GM19438 (cell line): ENCODE measurements around the gene PRXL2A.
"Not testable (repeated sequence)": the region's sequence is repeated elsewhere in the genome, so short reads cannot be mapped to it uniquely, and the experiment has no call there.

Experiments used
- ATAC-seq: cut with Tn5 transposase; IDR thresholded peaks from one replicate; pipeline ENCODE4 v1.9.1; 2021; ENCODE audit warnings: low read depth; ENCODE audit not compliant: unreplicated experiment

Gene PRXL2A

DNA sequence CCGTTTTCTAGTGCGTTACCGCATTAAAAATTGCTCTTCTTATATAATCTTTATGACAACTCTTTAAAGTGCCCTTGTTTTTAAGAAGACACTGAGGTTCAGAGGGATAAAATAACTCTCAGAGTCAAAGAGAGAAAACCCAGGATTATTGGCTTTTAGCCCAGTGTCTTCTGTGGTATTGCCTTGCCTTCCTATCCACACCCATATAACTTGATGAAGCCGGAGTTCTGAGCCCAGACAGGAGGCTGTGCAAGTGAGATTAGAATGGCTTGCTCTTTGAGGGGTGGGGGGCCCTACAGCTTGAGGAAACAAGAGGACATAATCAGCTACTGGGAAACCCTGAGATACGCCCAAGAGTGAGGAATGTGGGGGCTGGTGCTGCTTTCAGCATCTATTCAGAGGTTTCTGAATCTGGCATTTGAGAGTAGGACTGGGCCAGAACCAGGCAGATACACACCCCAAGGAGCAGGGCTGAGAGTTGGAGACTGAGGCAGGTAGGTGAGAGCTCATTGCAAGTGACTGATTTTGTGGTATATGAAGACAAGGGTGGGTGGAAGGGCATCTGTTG is 2.3 kb downstream of the PRXL2A start:
- ATAC-seq = no peak

DNA sequence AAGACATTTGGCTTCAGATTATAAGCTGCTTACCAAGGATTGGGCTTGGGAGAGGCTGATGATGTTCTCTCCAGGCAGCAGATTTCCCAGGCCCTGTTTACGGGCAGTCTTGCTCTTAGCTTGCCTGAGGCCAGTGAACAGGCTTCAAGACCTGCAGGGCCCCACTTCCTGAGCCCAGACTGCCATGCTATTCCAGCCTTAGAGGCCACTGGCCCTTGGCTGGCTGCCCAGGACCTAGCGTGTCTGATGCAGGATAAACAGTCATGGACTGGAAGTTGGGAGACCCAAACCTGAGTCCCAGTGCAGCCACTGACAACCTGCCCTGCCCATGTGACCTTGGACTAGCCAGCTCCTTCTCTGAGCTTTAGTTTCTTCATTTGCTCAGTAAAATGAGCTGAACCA is 2.9 kb downstream of the PRXL2A start:
- ATAC-seq = no peak

DNA sequence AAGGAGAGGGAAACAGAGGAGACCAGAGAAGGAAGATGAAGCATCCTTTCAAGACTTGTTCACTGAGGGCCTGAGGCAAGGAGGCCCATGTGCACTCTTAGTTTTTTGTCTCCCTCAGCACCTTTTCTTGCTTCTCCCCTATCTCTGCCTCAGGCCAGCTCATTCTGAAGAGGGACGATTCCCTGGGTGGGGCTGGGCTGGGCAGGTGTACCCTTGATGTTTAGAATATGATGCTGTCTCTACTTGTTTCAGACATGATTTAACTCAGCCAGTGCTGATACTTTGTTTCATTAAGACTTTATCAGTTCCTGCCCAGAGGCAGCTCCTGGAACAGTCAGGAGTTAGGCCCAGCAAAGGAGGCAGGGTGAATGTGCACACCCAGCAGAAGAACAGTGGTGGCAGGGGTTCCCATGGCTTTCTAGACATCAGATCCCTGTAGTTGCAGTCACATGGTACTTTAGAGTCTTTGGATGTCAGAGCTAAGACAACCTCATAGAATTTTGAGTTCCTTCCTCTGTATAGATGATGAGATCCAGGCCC is 3.4 kb downstream of the PRXL2A start:
- no peak for ATAC-seq

DNA sequence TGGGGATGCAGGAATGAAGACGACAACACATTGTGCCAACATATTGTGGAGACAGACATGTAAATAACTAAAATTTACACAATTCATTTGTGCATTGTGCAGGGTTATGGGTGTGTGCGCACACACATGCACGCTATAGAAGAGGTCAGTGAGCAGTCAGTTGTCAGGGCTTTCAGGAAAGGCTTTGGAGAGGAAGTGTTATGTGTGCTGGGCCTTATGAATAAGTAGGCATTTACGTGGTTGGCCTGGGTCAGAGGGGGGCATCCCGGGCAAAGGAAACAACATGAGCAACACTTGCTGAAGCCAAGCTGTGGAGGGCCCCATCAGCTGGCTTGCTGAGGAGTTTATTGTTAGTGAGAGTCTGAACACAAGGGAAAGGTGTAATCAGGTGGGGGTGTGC is 4.1 kb downstream of the PRXL2A start:
- ATAC-seq = no peak

DNA sequence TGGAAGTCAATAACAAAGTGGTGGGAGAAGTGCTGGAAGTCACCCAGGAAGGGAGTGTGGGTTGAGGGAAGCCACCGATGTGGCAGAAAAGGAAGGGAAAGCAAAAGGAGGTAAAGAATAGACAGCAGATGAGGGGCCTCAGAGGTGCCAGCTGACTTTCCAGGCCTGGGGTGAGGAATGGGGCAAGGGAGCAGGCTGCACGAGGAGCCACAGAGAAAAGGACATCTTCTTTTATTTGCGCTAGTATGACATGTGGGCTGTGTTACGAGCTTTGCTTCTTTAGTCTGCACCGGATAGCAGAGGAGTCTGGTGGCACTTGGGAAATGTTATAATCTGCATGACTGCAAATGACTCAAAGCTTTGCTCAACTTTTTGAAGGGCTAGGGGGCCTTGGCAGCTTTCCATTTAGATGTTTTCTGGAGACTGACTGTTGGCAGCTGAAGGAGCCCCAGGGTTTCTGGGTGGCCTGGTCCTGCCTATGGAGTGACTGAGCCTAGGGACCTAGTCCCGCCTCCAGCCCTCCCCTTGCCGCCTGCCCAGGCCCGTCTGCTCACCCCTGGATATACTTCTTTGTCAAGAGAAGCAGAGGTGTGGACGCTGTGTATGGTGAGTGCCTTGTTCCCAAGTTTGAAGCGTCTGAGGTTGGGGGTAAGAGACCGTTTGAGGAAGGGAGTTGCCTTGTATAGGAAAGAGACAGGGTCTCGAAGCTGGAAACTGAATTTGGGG is 5.1 kb downstream of the PRXL2A start:
- ATAC-seq = no peak

DNA sequence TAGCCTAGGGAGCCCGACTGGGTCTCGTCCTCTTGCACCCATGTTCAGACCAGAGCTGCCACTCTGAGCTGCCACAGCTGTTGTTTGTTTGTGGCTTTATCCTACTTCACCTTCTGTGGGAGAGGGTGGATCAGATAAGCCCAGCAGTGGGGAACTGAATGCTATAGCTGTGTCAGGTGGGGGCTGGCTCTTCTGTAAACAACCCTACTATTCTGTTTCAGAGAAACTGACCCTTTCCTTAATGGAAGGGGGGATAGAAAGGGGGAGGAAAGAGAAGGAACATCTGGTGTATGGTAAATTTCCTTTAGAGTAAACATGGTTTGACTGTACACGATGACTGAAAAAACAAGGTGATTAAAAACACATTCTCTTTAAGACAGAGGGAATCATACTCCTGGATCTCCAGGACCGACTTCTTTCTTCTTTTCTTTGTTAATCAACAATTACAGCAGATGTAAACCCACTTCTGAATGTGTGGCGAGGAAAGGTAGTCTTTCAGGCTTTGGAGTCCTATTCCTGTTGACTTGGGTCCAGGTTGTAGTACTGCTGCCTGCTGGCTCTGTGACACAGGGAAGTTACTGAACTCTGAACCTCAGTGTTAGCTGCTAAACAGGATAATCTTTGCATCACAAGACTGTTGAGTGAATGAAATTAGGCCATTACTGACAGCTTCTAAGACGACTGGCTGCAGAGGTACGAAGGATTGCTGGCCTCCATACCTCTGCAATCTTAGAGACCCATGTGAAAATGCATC is 6.0 kb downstream of the PRXL2A start:
- ATAC-seq = no peak

DNA sequence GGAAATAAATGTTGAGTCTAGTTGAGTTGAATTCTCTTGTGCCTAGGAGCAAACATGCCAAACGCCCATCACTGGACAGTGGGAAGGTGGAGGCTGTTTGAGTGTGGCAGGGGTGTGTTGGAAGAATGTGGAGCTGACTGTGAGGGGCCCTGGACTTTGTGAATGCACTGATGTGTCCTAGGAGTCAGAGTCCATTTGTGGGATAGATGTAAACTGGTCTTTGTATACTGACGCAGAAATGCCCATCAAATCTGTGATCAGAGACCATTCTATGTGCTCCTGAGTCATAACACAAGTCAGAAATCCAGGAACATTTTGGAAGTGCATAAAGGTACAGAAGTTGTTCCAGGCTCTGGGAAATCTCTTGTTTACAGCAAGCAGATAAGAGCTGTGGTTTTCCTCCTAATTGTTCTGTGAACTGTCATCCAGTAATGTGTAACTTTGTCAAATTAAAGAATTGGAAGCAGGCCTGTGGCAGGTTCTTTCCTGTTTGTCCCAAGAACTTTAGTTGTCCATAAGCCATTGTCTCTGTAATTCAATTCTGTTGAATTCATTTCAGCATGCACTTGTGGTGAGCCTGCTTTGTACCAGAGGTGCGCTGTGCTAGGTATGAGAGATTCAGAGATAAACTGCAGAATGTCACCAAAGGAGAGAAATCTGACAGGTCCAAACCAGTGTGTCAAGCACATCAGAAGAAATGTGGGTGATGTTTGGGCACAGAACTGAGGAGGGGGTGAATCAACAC is 7.6 kb downstream of the PRXL2A start:
- no peak for ATAC-seq

DNA sequence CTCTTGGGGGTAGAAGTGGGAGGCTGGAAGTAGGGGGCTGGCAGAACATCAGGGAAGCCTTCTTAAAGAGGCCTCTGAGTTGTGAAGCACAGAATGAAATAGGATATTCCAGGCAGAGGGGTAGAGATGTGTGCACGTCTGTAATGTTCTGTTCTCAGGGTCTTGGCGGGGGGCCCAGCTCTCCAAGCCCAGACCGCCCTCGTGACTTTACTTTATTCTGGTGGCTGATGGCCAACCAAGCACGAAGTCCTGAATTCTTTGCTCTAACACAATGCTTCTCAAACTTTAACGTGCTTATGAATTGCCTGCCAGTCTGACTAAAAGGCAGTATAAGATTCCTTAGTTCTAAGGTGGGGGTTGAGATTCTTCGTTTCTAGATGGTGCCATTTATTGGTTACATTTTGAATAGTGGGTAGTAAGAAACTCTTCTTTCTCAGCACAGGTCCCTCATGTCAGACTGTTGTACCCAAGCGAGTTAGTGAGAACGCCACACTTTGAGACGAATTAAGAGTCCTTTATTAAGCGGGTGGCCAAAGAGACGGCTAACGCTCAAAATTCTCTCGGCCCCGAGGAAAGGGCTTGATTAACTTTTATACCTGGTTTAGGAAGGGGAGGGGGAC is 8.2 kb downstream of the PRXL2A start:
- no peak for ATAC-seq

DNA sequence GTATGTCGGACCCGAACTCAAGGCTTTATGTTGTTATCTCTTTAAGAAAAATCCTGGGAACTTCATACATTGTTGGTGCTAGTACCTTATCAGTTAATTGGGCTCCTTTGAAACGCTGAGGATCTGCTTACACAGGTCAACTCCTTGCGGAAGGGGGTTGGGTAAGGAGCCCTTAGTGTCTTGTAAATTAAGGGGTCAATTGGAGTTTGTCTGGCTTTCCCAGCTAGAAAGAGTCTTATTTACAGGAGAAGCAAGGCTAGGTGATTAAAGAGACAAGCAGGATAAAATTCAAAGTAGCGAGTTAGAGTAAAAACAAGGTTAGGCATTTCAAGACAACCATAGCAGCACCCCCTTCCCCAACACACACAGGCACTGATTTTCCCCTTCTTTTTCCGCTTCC is 8.9 kb downstream of the PRXL2A start:
- ATAC-seq = not testable (repeated sequence)

DNA sequence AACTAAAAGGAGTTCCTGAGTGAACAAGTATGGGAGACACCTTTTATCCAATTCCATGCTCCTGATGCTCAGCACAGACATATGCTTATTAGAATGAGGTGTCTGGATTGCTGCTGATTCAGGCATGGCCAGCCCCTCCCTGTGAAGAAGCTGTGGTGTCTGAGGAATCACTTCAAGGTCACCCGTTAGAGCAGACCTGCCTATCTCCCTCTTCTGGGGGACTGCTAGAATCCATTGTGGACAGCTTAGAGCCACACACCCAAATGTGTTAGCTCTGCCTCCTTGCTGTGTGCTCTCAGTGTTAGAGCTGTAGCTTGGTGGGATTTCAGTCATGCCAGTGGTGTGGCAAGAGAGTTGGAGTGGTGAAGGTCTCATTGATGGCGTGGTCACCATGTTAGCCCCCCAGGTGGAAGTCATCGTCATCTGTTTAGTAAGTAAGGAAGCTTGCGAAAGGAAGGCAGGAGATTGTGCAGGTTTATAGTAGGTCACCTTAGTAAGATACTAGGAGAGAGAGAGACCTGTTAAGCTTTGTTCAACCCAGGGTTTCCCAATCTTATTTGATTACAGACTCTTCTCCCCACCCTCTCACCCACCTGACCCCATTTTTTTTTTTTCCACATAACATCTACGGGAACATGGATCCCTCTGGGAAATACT is 12.8 kb downstream of the PRXL2A start:
- no peak for ATAC-seq

DNA sequence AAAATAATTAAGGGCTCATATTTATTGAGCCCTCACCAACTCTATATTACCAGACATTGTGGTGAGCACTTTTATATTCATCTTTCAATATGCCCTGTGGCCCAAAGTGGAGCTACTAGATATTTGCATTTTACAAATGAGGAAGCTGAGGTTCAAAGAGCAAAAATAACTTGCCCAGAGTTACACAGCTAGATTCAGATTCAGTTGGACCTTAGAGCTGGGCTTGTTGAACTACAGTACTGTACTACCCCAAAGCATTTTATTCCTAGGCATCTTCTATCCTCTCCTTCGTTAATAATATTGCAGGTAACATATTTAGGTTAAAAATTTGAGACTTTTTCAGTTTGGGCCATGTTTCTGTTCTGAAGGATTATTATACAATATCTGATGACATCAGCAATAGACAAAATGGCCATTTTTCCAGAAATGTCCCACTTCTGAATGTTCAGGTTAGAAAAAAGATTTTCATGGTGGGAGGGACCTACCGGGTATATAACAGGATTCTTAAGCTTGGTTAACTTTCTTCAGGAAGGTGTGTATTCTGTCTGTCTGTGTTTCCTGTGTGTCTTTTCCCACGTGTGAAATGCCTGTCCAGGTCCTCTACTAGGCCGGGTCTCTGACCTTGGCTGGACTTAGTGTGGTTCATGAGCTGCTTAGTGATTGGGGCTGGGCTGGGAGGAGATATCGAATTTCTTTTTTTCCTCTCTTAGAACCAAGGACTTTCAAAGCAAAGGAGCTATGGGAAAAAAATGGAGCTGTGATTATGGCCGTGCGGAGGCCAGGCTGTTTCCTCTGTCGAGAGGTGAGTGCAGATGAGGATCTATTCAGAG is 13.6 kb downstream of the PRXL2A start:
- ATAC-seq = peak; percentile 78

DNA sequence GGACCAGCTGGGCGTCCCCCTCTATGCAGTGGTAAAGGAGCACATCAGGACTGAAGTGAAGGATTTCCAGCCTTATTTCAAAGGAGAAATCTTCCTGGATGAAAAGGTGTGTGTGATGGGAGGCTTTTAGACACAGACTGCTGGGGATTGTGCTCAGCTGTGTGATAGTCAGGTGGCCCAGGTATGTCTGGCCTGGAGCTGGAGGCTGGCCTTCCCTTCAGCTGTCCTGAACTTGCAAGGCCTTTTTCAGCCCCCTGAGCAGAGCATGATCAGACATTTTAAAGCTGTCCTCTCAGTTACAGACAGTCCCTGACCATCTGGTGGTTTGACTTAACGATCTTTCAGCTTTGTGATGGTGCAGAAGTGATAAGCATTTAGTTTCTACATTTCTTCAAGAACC is 17.6 kb downstream of the PRXL2A start:
- ATAC-seq = no peak

DNA sequence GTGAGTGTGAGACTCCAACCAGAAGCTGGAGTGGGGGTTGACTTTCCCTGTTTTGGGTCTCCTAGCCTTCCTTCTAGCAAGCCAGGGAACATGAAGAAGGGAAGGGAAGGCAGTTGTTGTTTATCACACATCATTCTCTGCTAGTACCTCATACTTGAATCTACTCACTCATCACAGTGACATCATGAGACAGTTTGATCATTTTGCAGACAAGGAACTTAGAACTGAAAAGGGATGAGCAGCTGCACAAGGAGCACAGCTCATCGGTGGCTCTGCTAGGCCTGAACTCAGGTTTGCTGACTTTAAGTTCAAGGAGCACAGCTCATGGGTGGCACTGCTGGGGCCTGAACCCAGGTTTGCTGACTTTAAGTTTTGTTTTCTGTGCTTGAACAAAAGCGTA is 19.2 kb downstream of the PRXL2A start:
- no peak for ATAC-seq

DNA sequence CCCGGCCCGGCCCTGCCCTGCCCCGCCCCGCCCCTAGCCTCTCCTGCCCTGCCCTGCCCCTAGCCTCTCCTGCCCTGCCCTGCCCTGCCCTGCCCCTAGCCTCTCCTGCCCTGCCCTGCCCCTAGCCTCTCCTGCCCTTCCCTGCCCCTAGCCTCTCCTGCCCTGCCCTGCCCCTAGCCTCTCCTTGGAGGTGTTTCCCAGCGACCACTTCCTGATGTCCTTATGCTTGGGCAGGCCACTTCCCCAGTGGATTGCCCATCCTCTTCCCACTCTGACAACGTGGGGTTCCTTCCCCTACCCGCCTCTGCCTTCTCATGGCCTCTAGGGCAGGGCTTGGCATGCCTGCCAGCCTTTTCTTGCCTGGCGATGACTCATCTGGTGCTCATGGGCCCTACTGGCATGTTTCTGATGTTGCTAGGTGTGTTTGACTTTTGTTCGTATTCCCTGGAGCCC is 21.2 kb downstream of the PRXL2A start:
- ATAC-seq = no peak

DNA sequence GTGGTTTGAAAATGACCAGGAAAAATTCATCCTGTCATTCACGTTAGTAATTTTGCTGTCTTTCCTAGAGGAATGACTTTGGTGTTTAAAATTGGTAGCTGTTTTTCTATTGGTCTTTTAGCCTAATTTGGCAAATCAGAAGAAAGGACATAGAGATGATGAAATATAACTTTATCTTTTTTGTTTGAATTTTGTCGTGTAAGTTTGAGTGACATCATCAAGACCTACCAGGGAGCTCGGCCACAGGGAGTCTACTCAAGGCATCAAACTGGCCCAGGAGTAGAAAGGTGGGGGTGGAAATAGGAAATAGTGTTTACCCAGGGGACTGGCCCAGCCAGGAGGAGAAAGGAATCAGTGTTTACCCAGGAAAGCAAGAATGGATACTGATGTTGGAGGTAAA is 24.8 kb downstream of the PRXL2A start:
- ATAC-seq = no peak

DNA sequence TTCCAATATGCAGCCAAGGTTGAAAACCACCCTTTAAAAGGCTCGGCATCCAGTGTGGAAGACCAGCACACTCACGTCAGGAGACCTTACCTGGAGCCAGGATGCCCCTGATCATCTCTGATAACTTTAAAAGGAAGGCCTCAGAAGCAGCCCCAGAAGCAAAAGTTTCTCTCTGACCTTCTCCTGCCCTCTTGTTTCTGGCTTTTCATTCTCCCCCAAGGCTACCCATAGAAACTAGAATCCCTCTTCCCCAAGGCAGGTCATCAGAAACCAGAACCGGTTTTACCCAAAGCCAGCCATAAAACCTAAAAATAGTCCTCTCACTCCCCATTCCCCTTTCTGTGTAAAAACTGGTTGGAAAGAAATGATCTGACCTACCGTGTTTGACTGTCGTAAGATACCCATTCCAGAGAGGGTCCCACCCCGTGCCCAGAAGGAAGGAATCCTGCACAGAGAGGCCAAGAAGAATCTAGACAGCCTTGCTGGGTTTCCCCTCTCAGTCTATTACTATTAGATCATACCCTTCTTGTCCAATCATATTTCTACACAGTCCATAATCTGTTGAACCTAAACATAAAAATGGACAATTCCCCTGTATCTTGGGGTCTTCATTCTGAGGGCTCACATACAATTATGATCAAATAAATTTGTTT is 28.2 kb downstream of the PRXL2A start:
- no peak for ATAC-seq

DNA sequence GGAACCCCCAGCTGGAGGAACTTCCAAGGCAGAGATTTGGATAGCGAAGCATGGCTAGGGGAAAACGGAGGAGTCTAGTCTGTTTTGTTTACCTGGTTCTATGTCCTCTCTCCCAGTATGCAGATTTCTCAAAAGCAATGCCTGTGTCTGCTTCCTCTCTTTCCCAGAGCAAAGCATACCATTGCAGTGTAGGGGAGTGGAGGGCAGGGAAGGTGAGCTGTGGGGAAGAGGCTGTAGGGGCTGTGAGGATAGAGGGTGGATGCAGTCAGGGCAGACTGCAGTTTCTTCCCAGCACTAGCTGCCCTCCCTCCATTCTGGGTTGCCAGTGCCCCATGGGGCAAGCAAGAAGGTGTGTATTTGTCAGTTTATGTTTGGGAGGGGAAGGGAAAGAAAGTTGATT is 28.9 kb downstream of the PRXL2A start:
- no peak for ATAC-seq

DNA sequence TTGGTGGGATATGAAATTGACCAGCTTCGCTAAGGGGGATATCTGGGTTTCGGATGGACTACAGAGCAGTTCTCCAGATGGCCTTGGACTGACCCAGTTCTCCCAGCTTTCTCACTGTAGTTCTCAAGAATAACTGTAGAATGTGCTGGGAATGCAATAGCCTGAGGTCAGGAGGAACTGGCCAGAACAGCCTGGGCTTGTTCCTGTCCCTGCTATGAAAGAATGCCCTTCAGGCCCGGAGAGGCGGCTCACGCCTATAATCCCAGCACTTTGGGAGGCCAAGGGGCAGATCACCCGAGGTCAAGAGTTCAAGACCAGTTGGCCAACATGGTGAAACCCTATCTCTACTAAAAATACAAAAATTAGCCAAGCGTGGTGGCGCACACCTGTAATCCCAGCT is 33.5 kb downstream of the PRXL2A start:
- ATAC-seq = no peak

DNA sequence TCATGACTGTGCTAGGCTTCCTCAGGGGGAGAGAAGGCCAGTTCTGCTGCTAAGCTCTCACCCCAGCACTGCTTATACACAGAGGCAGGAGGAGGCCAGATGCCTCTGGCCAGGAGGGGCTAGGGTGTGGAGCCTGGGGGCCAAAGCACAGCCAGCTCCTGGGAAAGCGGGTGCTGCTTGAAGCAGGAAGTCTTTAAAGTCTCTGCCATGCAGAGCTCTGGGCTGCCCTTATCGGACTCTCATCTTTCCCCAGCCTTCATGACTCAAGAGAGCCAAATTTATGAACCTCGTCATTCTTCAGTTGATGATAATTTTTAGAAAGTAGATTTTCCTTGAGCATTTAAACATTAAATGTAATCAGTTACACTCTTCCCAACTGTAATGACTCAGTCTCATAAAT is 34.5 kb downstream of the PRXL2A start:
- ATAC-seq = no peak
